MM.1S (cell line): ENCODE measurements around the gene CDH1.

ENCODE experiments used
- CTCF ChIP-seq: fragments of 300-600 bp; sonication (generic); IDR thresholded peaks from 2 replicates; pipeline ENCODE4 v1.5.1; 2016; ENCODE audit warnings: antibody characterized with exemption, low read length, mixed read lengths
- EZH2phosphoT487 ChIP-seq: fragments of 300-600 bp; sonication (generic); IDR thresholded peaks from 2 replicates; pipeline ENCODE4 v1.6.1; 2018; ENCODE audit warnings: antibody characterized with exemption, low read length

GRCh38 chr16:68732741-68733399, 4.2 kb upstream of the CDH1 start:
- no peak for TF ChIP-seq CTCF
- no peak for TF ChIP-seq EZH2phosphoT487
